IPS DF 4.7 (cell line): ENCODE results near the gene CRISP3.

Experiments used
- DNase-seq: peaks from one replicate; pipeline ENCODE4 v3.0.0-alpha.2; 2013; ENCODE audit warnings: low spot score; ENCODE audit errors: extremely low read depth

The CRISP3 gene

GRCh38 chr6:49692534-49692933, 51.7 kb downstream of the CRISP3 start:
- DNase-seq, result no peak
